CD4-positive, alpha-beta T cell treated with Interleukin-12 subunit alpha and Interleukin-12 subunit beta, for 1 hour (primary cell): Measurements from ENCODE around the gene PIM1.
"Not testable (repeated sequence)": the region's sequence is repeated elsewhere in the genome, so short reads cannot be mapped to it uniquely, and the experiment has no call there.

Experiments
- DNase-seq: peaks from one replicate; pipeline ENCODE4 v3.0.0-alpha.2; 2020

Gene PIM1

GRCh38 chr6:37171970-37172812 is 2.2 kb downstream of the PIM1 start:
- DNase-seq, result peak; percentile 96

- no peak for DNase-seq
These were observed 3.0 kb downstream of the PIM1 start for GRCh38 chr6:37172912-37173492.

GRCh38 chr6:37173493-37174195 is 3.7 kb downstream of the PIM1 start:
- peak; percentile 41 for DNase-seq

- DNase-seq, result no peak
These were observed 4.2 kb downstream of the PIM1 start for GRCh38 chr6:37174196-37174514.

GRCh38 chr6:37174515-37175331 is 4.8 kb downstream of the PIM1 start:
- no peak for DNase-seq

GRCh38 chr6:37175332-37176267 is 5.6 kb downstream of the PIM1 start:
- no peak for DNase-seq

GRCh38 chr6:37176268-37177076 is 6.5 kb downstream of the PIM1 start:
- DNase-seq, result no peak

- DNase-seq, result no peak
These were observed 7.4 kb downstream of the PIM1 start for GRCh38 chr6:37177077-37177934.

GRCh38 chr6:37177935-37178517 is 8.1 kb downstream of the PIM1 start:
- DNase-seq, result no peak

GRCh38 chr6:37180075-37180474 is 10.1 kb downstream of the PIM1 start:
- no peak for DNase-seq

GRCh38 chr6:37180610-37181009 is 10.7 kb downstream of the PIM1 start:
- not testable (repeated sequence) for DNase-seq

GRCh38 chr6:37182736-37183590 is 13.0 kb downstream of the PIM1 start:
- peak; percentile 77 for DNase-seq

GRCh38 chr6:37185949-37186720 is 16.2 kb downstream of the PIM1 start:
- not testable (repeated sequence) for DNase-seq

GRCh38 chr6:37187321-37188022 is 17.5 kb downstream of the PIM1 start:
- no peak for DNase-seq

GRCh38 chr6:37188962-37189510 is 19.1 kb downstream of the PIM1 start:
- DNase-seq, result no peak

- no peak for DNase-seq
These were observed 20.2 kb downstream of the PIM1 start for GRCh38 chr6:37190159-37190535.

- no peak for DNase-seq
These were observed 22.7 kb downstream of the PIM1 start for GRCh38 chr6:37192666-37193065.
